H1 (cell line): ENCODE results near the gene PCCA. TPM values are rescaled to one million over a fixed set of nuclear protein-coding genes. Genes with fewer than 3 reads are reported as not detected.
A peak's percentile ranks its signal among the peaks of the same experiment; 100 is the strongest.

ENCODE experiments used
- CTCF ChIA-PET: fragments of 300-600 bp; sonication (Branson Sonifier 250); formaldehyde crosslinking; loops from one replicate; lab custom pipeline; 2021; ENCODE audit not compliant: partially characterized antibody; lab: Charles Lee
- POLR2A ChIA-PET: fragments of 300-600 bp; sonication (Branson Sonifier 250); formaldehyde crosslinking; loops from one replicate; lab custom pipeline; 2021; ENCODE audit warnings: inconsistent platforms; ENCODE audit not compliant: partially characterized antibody; lab: Charles Lee
- DNase-seq, 2 experiments: peaks; one replicate each; pipeline versions ENCODE4 v3.0.0 to v3.0.0-alpha.2; 2010 to 2022; ENCODE audit warnings: low spot score in 2 of 2, low read depth in 1 of 2, mixed read lengths in 1 of 2
- FAIRE-seq: peaks from 2 replicates; lab custom pipeline; 2011; peaks lifted over from hg19 to GRCh38; lab: Jason Lieb, UNC
- H2AFZ ChIP-seq: 2 replicates; pipeline ENCODE4 v1.8.1; 2012; ENCODE audit warnings: low read length, inconsistent platforms
- H2AK5ac ChIP-seq: 2 replicates; pipeline ENCODE4 v1.6.1; 2013; ENCODE audit warnings: low read depth, low read length
- H2BK120ac ChIP-seq: replicated peaks from 2 replicates; pipeline ENCODE3; 2013; ENCODE audit warnings: low read depth, low read length, inconsistent platforms
- H2BK12ac ChIP-seq: 2 replicates; pipeline ENCODE4 v1.6.1; 2013; ENCODE audit warnings: low read depth, low read length
- H2BK15ac ChIP-seq: 2 replicates; pipeline ENCODE4 v1.6.1; 2013; ENCODE audit warnings: low read length
- H2BK20ac ChIP-seq: 2 replicates; pipeline ENCODE4 v1.6.1; 2013; ENCODE audit warnings: low read length
- H2BK5ac ChIP-seq: 2 replicates; pipeline ENCODE4 v1.6.1; 2013; ENCODE audit warnings: low read depth, low read length
- H3K14ac ChIP-seq: 2 replicates; pipeline ENCODE4 v1.6.1; 2013; ENCODE audit warnings: inconsistent platforms; ENCODE audit not compliant: insufficient read length
- H3K18ac ChIP-seq: 2 replicates; pipeline ENCODE4 v1.6.1; 2013; ENCODE audit warnings: low read length; ENCODE audit errors: extremely low read depth
- H3K23ac ChIP-seq: 2 replicates; pipeline ENCODE4 v1.6.1; 2013; ENCODE audit warnings: inconsistent platforms; ENCODE audit not compliant: insufficient read length
- H3K23me2 ChIP-seq: 2 replicates; pipeline ENCODE4 v1.6.1; 2013; ENCODE audit warnings: low read depth, low read length
- H3K27ac ChIP-seq: 2 replicates; pipeline ENCODE4 v1.6.1; 2011; ENCODE audit warnings: low read depth, low read length, inconsistent platforms
- H3K27me3 ChIP-seq, 4 experiments: replicated peaks in 1 of 4; 1 replicate in 1 of 4; 2 replicates in 3 of 4; pipeline versions ENCODE4 v1.6.1 to v1.8.1; 2011 to 2013; ENCODE audit warnings: low read length in 3 of 4, mild to moderate bottlenecking in 3 of 4, inconsistent platforms in 2 of 4, mixed read lengths in 2 of 4, moderate library complexity in 1 of 4; ENCODE audit not compliant: control insufficient read depth in 3 of 4, insufficient read depth in 3 of 4; ENCODE audit errors: extremely low read depth in 1 of 4
- H3K36me3 ChIP-seq, 4 experiments: 2 replicates each; pipeline versions ENCODE4 v1.6.1 to v1.8.1; 2011 to 2013; ENCODE audit warnings: mild to moderate bottlenecking in 4 of 4, low read length in 3 of 4, moderate library complexity in 2 of 4, control low read depth in 1 of 4, inconsistent platforms in 1 of 4; ENCODE audit not compliant: insufficient read depth in 4 of 4, control insufficient read depth in 2 of 4
- H3K4ac ChIP-seq: replicated peaks from 2 replicates; pipeline ENCODE3; 2013; ENCODE audit warnings: low read length, low read depth, mixed read lengths, inconsistent platforms; ENCODE audit not compliant: insufficient read length
- H3K4me1 ChIP-seq, 4 experiments: replicated peaks in 1 of 4; 1 replicate in 1 of 4; 2 replicates in 3 of 4; pipeline versions ENCODE4 v1.6.1 to v1.8.1; 2011 to 2013; ENCODE audit warnings: low read length in 3 of 4, inconsistent platforms in 2 of 4, mixed read lengths in 1 of 4; ENCODE audit not compliant: insufficient read depth in 4 of 4, control insufficient read depth in 3 of 4
- H3K4me2 ChIP-seq, 2 experiments: 2 replicates each; pipeline versions ENCODE4 v1.6.1 to v1.8.1; 2011 to 2013; ENCODE audit warnings: low read depth in 2 of 2, low read length in 2 of 2, control low read depth in 1 of 2, inconsistent platforms in 1 of 2, mild to moderate bottlenecking in 1 of 2; ENCODE audit not compliant: insufficient read depth in 1 of 2
- H3K4me3 ChIP-seq, 4 experiments: fragments of 200-600, 300-600 bp in 1 of 4; sonication (generic), shearing (Covaris generic), sonication (Bioruptor Twin) in 1 of 4; 2 replicates each; pipeline versions ENCODE4 v1.5.1 to v1.8.1; 2011 to 2016; ENCODE audit warnings: low read length in 4 of 4, low read depth in 3 of 4, control low read depth in 2 of 4, inconsistent platforms in 2 of 4, mild to moderate bottlenecking in 2 of 4, mixed read lengths in 1 of 4, moderate library complexity in 1 of 4; ENCODE audit not compliant: insufficient read depth in 2 of 4; ENCODE audit errors: extremely low read depth in 1 of 4
- H3K56ac ChIP-seq: replicated peaks from 2 replicates; pipeline ENCODE3; 2013; ENCODE audit warnings: low read depth, mild to moderate bottlenecking, mixed read lengths, low read length, inconsistent platforms; ENCODE audit not compliant: insufficient read length
- H3K79me1 ChIP-seq: 2 replicates; pipeline ENCODE4 v1.6.1; 2013; ENCODE audit warnings: low read depth, low read length, control low read depth
- H3K79me2 ChIP-seq, 2 experiments: 2 replicates each; pipeline versions ENCODE4 v1.6.1 to v1.8.1; 2012 to 2013; ENCODE audit warnings: low read length in 2 of 2, mild to moderate bottlenecking in 2 of 2, inconsistent platforms in 1 of 2; ENCODE audit not compliant: insufficient read depth in 2 of 2, control insufficient read depth in 1 of 2
- H3K9ac ChIP-seq, 4 experiments: replicated peaks in 1 of 4; 1 replicate in 1 of 4; 2 replicates in 3 of 4; pipeline versions ENCODE4 v1.6.1 to v1.8.1; 2011 to 2013; ENCODE audit warnings: low read depth in 3 of 4, low read length in 3 of 4, control low read depth in 2 of 4, mild to moderate bottlenecking in 2 of 4, moderate library complexity in 2 of 4, inconsistent platforms in 1 of 4; ENCODE audit errors: extremely low read depth in 1 of 4
- H3K9me3 ChIP-seq, 2 experiments: 2 replicates each; pipeline versions ENCODE4 v1.6.1 to v1.8.1; 2012 to 2013; ENCODE audit warnings: mild to moderate bottlenecking in 2 of 2, moderate library complexity in 2 of 2, control low read depth in 1 of 2, inconsistent platforms in 1 of 2, low read depth in 1 of 2, low read length in 1 of 2, mixed read lengths in 1 of 2; ENCODE audit not compliant: insufficient read depth in 2 of 2
- H4K20me1 ChIP-seq, 2 experiments: replicated peaks in 1 of 2; 2 replicates each; pipeline versions ENCODE3 to v1.8.1; 2011 to 2013; ENCODE audit warnings: inconsistent platforms in 2 of 2, low read length in 2 of 2, mild to moderate bottlenecking in 1 of 2; ENCODE audit not compliant: insufficient read depth in 2 of 2, control insufficient read depth in 1 of 2
- H4K5ac ChIP-seq: 2 replicates; pipeline ENCODE4 v1.6.1; 2013; ENCODE audit warnings: low read length, low read depth, mixed read lengths, inconsistent platforms; ENCODE audit not compliant: insufficient read length
- H4K8ac ChIP-seq: 2 replicates; pipeline ENCODE4 v1.8.0; 2013; ENCODE audit warnings: mild to moderate bottlenecking, moderate library complexity, low read length, inconsistent platforms; ENCODE audit not compliant: insufficient read depth; ENCODE audit errors: extremely low read depth
- H4K91ac ChIP-seq: replicated peaks from 2 replicates; pipeline ENCODE3; 2013; ENCODE audit warnings: low read length, mixed read lengths, inconsistent platforms; ENCODE audit not compliant: insufficient read length
- EGR1 ChIP-seq: IDR thresholded peaks from 2 replicates; pipeline ENCODE4 v1.6.1; 2011; ENCODE audit warnings: low read depth, low read length, borderline replicate concordance
- POLR2AphosphoS5 ChIP-seq: IDR thresholded peaks from 2 replicates; pipeline ENCODE4 v1.6.1; 2011; ENCODE audit warnings: low read depth, low read length
- SP1 ChIP-seq: IDR thresholded peaks from 2 replicates; pipeline ENCODE4 v1.6.1; 2011; ENCODE audit warnings: low read depth, low read length
- WGBS, 2 experiments: shearing (Covaris generic) in 1 of 2; methylation state at CpG; one replicate each; pipeline versions ENCODE4 v1.1.6 to v1.1.7; 2013 to 2015; ENCODE audit warnings: low lambda C conversion rate in 2 of 2, mixed read lengths in 2 of 2, inconsistent platforms in 1 of 2, low coverage in 1 of 2, missing lambda C conversion rate in 1 of 2; ENCODE audit not compliant: insufficient replicate concordance in 2 of 2, insufficient coverage in 1 of 2, insufficient read length in 1 of 2; ENCODE audit errors: extremely low coverage in 1 of 2, missing lambda C conversion rate in 1 of 2; 5-methylcytosine and 5-hydroxymethylcytosine counted together
- polyA plus RNA-seq, 7 experiments: library from polyadenylated mRNA; depleted of rRNA in 3 of 7; stranded (reverse) in 5 of 7; unstranded in 2 of 7; fragments of >200 nt in 5 of 7; fragments of 200-250 nt in 2 of 7; gene quantifications; 1 replicate in 5 of 7; 2 replicates in 1 of 7; 4 replicates in 1 of 7; pipeline versions ENCODE4 v1.2.1 to v1.2.3, GENCODE V29; 2011 to 2013; ENCODE audit warnings: missing spikeins in 2 of 7, mixed read lengths in 2 of 7
- total RNA-seq: library from RNA; stranded (reverse); fragmentation: NEBNext Ultra II Directional; extraction: Animal tissue kit (Norgen Biotek cat#: 25700); gene quantifications from 2 replicates; pipeline ENCODE4 v1.2.1, GENCODE V29; 2021

The PCCA gene
- total and polyA plus RNA-seq, 2 of the 8 experiments (the other 6 are each of a cell fraction or from before 2014, with no cell fraction given) = 18.4 to 49.8 TPM

DNA sequence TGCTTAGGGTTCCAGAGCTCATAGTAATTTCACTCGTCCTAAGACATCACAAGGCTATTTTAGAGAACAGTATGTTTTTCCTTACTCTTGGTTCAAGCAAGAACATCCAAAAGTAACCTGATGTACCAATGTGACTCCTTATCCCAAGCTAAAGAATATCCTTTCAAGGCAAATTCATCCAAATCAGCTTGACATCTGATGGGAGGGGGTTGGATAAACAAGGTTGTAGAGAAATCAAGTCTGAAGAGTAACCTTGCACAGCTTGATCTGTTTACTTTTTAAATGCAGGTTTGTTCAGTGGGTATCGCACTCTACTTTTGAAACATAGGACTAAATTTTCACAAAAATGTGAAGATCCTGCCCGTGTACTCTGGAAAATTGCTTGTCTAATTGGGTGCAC lies 298.5 kb downstream of the PCCA start:
- H3K4me2 ChIP-seq = no peak overlapping the region
- no peak overlapping the region for H2BK12ac ChIP-seq
- 93% methylated on average over 3 of the region's 3 CpGs; no CpG with 5 or more reads in 1 of the 2 experiments for WGBS, 2 experiments
- no peaks in the 10 kb centered on the region for H3K36me3 ChIP-seq
- H3K4me3 ChIP-seq = no peak overlapping the region
- no peak overlapping the region for H3K14ac ChIP-seq
- no peak overlapping the region for H2BK15ac ChIP-seq
- H3K79me1 ChIP-seq = no peaks in the 10 kb centered on the region
- no peaks in the 10 kb centered on the region for H3K23me2 ChIP-seq
- no peak overlapping the region for H2AK5ac ChIP-seq
- POLR2A ChIA-PET = interaction anchor here (1.1 kb wide), 1 partner anchor 17 kb away, joined by 3 read pairs; no protein-coding TSS in a partner anchor
- no peak overlapping the region for H2AFZ ChIP-seq
- H3K9ac ChIP-seq = no peak overlapping the region
- H3K9me3 ChIP-seq = no peaks in the 10 kb centered on the region
- H4K5ac ChIP-seq = no peak overlapping the region
- CTCF ChIA-PET = interaction anchor here (1.5 kb wide), 1 partner anchor 128 kb away, joined by 5 read pairs; no protein-coding TSS in a partner anchor
- no peak overlapping the region for H3K4ac ChIP-seq
- H3K56ac ChIP-seq = no peak overlapping the region
- H2BK20ac ChIP-seq = no peak overlapping the region
- FAIRE-seq = peak; percentile 28
- no peak overlapping the region for H3K18ac ChIP-seq
- no peak overlapping the region for H3K23ac ChIP-seq
- H3K27me3 ChIP-seq = no peaks in the 10 kb centered on the region
- no peak overlapping the region for H3K27ac ChIP-seq
- TF ChIP-seq SP1 (no peak), EGR1 (no peak), POLR2AphosphoS5 (no peak)
- peaks cover 0 to 2% (median 0%) of the 10 kb centered on the region in 4 experiments; a peak in 2 of 7 replicates for H3K4me1 ChIP-seq
- H4K20me1 ChIP-seq = no peaks in the 10 kb centered on the region
- no peak overlapping the region for H4K8ac ChIP-seq
- no peak overlapping the region for H2BK5ac ChIP-seq
- no peak overlapping the region for H2BK120ac ChIP-seq
- DNase-seq = no peak
- H3K79me2 ChIP-seq = no peaks in the 10 kb centered on the region
- H4K91ac ChIP-seq = no peak overlapping the region
